H1 (cell line): Measurements from ENCODE around the gene SLC5A10. TPM values are rescaled to one million over a fixed set of nuclear protein-coding genes. Genes with fewer than 3 reads are reported as not detected.

Source experiments
- CTCF ChIA-PET: fragments of 300-600 bp; sonication (Branson Sonifier 250); formaldehyde crosslinking; loops from one replicate; lab custom pipeline; 2021; ENCODE audit not compliant: partially characterized antibody; lab: Charles Lee
- POLR2A ChIA-PET: fragments of 300-600 bp; sonication (Branson Sonifier 250); formaldehyde crosslinking; loops from one replicate; lab custom pipeline; 2021; ENCODE audit warnings: inconsistent platforms; ENCODE audit not compliant: partially characterized antibody; lab: Charles Lee
- DNase-seq, 2 experiments: peaks; one replicate each; pipeline versions ENCODE4 v3.0.0 to v3.0.0-alpha.2; 2010 to 2022; ENCODE audit warnings: low spot score in 2 of 2, low read depth in 1 of 2, mixed read lengths in 1 of 2
- FAIRE-seq: peaks from 2 replicates; lab custom pipeline; 2011; peaks lifted over from hg19 to GRCh38; lab: Jason Lieb, UNC
- H2AFZ ChIP-seq: 2 replicates; pipeline ENCODE4 v1.8.1; 2012; ENCODE audit warnings: low read length, inconsistent platforms
- H2AK5ac ChIP-seq: 2 replicates; pipeline ENCODE4 v1.6.1; 2013; ENCODE audit warnings: low read depth, low read length
- H2BK120ac ChIP-seq: replicated peaks from 2 replicates; pipeline ENCODE3; 2013; ENCODE audit warnings: low read depth, low read length, inconsistent platforms
- H2BK12ac ChIP-seq: 2 replicates; pipeline ENCODE4 v1.6.1; 2013; ENCODE audit warnings: low read depth, low read length
- H2BK15ac ChIP-seq: 2 replicates; pipeline ENCODE4 v1.6.1; 2013; ENCODE audit warnings: low read length
- H2BK20ac ChIP-seq: 2 replicates; pipeline ENCODE4 v1.6.1; 2013; ENCODE audit warnings: low read length
- H2BK5ac ChIP-seq: 2 replicates; pipeline ENCODE4 v1.6.1; 2013; ENCODE audit warnings: low read depth, low read length
- H3K14ac ChIP-seq: 2 replicates; pipeline ENCODE4 v1.6.1; 2013; ENCODE audit warnings: inconsistent platforms; ENCODE audit not compliant: insufficient read length
- H3K18ac ChIP-seq: 2 replicates; pipeline ENCODE4 v1.6.1; 2013; ENCODE audit warnings: low read length; ENCODE audit errors: extremely low read depth
- H3K23ac ChIP-seq: 2 replicates; pipeline ENCODE4 v1.6.1; 2013; ENCODE audit warnings: inconsistent platforms; ENCODE audit not compliant: insufficient read length
- H3K23me2 ChIP-seq: 2 replicates; pipeline ENCODE4 v1.6.1; 2013; ENCODE audit warnings: low read depth, low read length
- H3K27ac ChIP-seq: 2 replicates; pipeline ENCODE4 v1.6.1; 2011; ENCODE audit warnings: low read depth, low read length, inconsistent platforms
- H3K27me3 ChIP-seq, 4 experiments: replicated peaks in 1 of 4; 1 replicate in 1 of 4; 2 replicates in 3 of 4; pipeline versions ENCODE4 v1.6.1 to v1.8.1; 2011 to 2013; ENCODE audit warnings: low read length in 3 of 4, mild to moderate bottlenecking in 3 of 4, inconsistent platforms in 2 of 4, mixed read lengths in 2 of 4, moderate library complexity in 1 of 4; ENCODE audit not compliant: control insufficient read depth in 3 of 4, insufficient read depth in 3 of 4; ENCODE audit errors: extremely low read depth in 1 of 4
- H3K36me3 ChIP-seq, 4 experiments: 2 replicates each; pipeline versions ENCODE4 v1.6.1 to v1.8.1; 2011 to 2013; ENCODE audit warnings: mild to moderate bottlenecking in 4 of 4, low read length in 3 of 4, moderate library complexity in 2 of 4, control low read depth in 1 of 4, inconsistent platforms in 1 of 4; ENCODE audit not compliant: insufficient read depth in 4 of 4, control insufficient read depth in 2 of 4
- H3K4ac ChIP-seq: replicated peaks from 2 replicates; pipeline ENCODE3; 2013; ENCODE audit warnings: low read length, low read depth, mixed read lengths, inconsistent platforms; ENCODE audit not compliant: insufficient read length
- H3K4me1 ChIP-seq, 4 experiments: replicated peaks in 1 of 4; 1 replicate in 1 of 4; 2 replicates in 3 of 4; pipeline versions ENCODE4 v1.6.1 to v1.8.1; 2011 to 2013; ENCODE audit warnings: low read length in 3 of 4, inconsistent platforms in 2 of 4, mixed read lengths in 1 of 4; ENCODE audit not compliant: insufficient read depth in 4 of 4, control insufficient read depth in 3 of 4
- H3K4me2 ChIP-seq, 2 experiments: 2 replicates each; pipeline versions ENCODE4 v1.6.1 to v1.8.1; 2011 to 2013; ENCODE audit warnings: low read depth in 2 of 2, low read length in 2 of 2, control low read depth in 1 of 2, inconsistent platforms in 1 of 2, mild to moderate bottlenecking in 1 of 2; ENCODE audit not compliant: insufficient read depth in 1 of 2
- H3K4me3 ChIP-seq, 4 experiments: fragments of 200-600, 300-600 bp in 1 of 4; sonication (generic), shearing (Covaris generic), sonication (Bioruptor Twin) in 1 of 4; 2 replicates each; pipeline versions ENCODE4 v1.5.1 to v1.8.1; 2011 to 2016; ENCODE audit warnings: low read length in 4 of 4, low read depth in 3 of 4, control low read depth in 2 of 4, inconsistent platforms in 2 of 4, mild to moderate bottlenecking in 2 of 4, mixed read lengths in 1 of 4, moderate library complexity in 1 of 4; ENCODE audit not compliant: insufficient read depth in 2 of 4; ENCODE audit errors: extremely low read depth in 1 of 4
- H3K56ac ChIP-seq: replicated peaks from 2 replicates; pipeline ENCODE3; 2013; ENCODE audit warnings: low read depth, mild to moderate bottlenecking, mixed read lengths, low read length, inconsistent platforms; ENCODE audit not compliant: insufficient read length
- H3K79me1 ChIP-seq: 2 replicates; pipeline ENCODE4 v1.6.1; 2013; ENCODE audit warnings: low read depth, low read length, control low read depth
- H3K79me2 ChIP-seq, 2 experiments: 2 replicates each; pipeline versions ENCODE4 v1.6.1 to v1.8.1; 2012 to 2013; ENCODE audit warnings: low read length in 2 of 2, mild to moderate bottlenecking in 2 of 2, inconsistent platforms in 1 of 2; ENCODE audit not compliant: insufficient read depth in 2 of 2, control insufficient read depth in 1 of 2
- H3K9ac ChIP-seq, 4 experiments: replicated peaks in 1 of 4; 1 replicate in 1 of 4; 2 replicates in 3 of 4; pipeline versions ENCODE4 v1.6.1 to v1.8.1; 2011 to 2013; ENCODE audit warnings: low read depth in 3 of 4, low read length in 3 of 4, control low read depth in 2 of 4, mild to moderate bottlenecking in 2 of 4, moderate library complexity in 2 of 4, inconsistent platforms in 1 of 4; ENCODE audit errors: extremely low read depth in 1 of 4
- H3K9me3 ChIP-seq, 2 experiments: 2 replicates each; pipeline versions ENCODE4 v1.6.1 to v1.8.1; 2012 to 2013; ENCODE audit warnings: mild to moderate bottlenecking in 2 of 2, moderate library complexity in 2 of 2, control low read depth in 1 of 2, inconsistent platforms in 1 of 2, low read depth in 1 of 2, low read length in 1 of 2, mixed read lengths in 1 of 2; ENCODE audit not compliant: insufficient read depth in 2 of 2
- H4K20me1 ChIP-seq, 2 experiments: replicated peaks in 1 of 2; 2 replicates each; pipeline versions ENCODE3 to v1.8.1; 2011 to 2013; ENCODE audit warnings: inconsistent platforms in 2 of 2, low read length in 2 of 2, mild to moderate bottlenecking in 1 of 2; ENCODE audit not compliant: insufficient read depth in 2 of 2, control insufficient read depth in 1 of 2
- H4K5ac ChIP-seq: 2 replicates; pipeline ENCODE4 v1.6.1; 2013; ENCODE audit warnings: low read length, low read depth, mixed read lengths, inconsistent platforms; ENCODE audit not compliant: insufficient read length
- H4K8ac ChIP-seq: 2 replicates; pipeline ENCODE4 v1.8.0; 2013; ENCODE audit warnings: mild to moderate bottlenecking, moderate library complexity, low read length, inconsistent platforms; ENCODE audit not compliant: insufficient read depth; ENCODE audit errors: extremely low read depth
- H4K91ac ChIP-seq: replicated peaks from 2 replicates; pipeline ENCODE3; 2013; ENCODE audit warnings: low read length, mixed read lengths, inconsistent platforms; ENCODE audit not compliant: insufficient read length
- CHD1 ChIP-seq: IDR thresholded peaks from 2 replicates; pipeline ENCODE4 v1.6.1; 2012; ENCODE audit warnings: low read depth, low read length, improper control_type of control experiment
- RAD21 ChIP-seq, 2 experiments: IDR thresholded peaks in 1 of 2; conservative IDR thresholded peaks in 1 of 2; 2 replicates each; pipeline ENCODE4 v1.6.1; 2011; ENCODE audit warnings: low read depth in 2 of 2, low read length in 2 of 2, improper control_type of control experiment in 1 of 2, inconsistent platforms in 1 of 2, mild to moderate bottlenecking in 1 of 2, moderate library complexity in 1 of 2
- WGBS, 2 experiments: shearing (Covaris generic) in 1 of 2; methylation state at CpG; one replicate each; pipeline versions ENCODE4 v1.1.6 to v1.1.7; 2013 to 2015; ENCODE audit warnings: low lambda C conversion rate in 2 of 2, mixed read lengths in 2 of 2, inconsistent platforms in 1 of 2, low coverage in 1 of 2, missing lambda C conversion rate in 1 of 2; ENCODE audit not compliant: insufficient replicate concordance in 2 of 2, insufficient coverage in 1 of 2, insufficient read length in 1 of 2; ENCODE audit errors: extremely low coverage in 1 of 2, missing lambda C conversion rate in 1 of 2; 5-methylcytosine and 5-hydroxymethylcytosine counted together
- polyA plus RNA-seq, 7 experiments: library from polyadenylated mRNA; depleted of rRNA in 3 of 7; stranded (reverse) in 5 of 7; unstranded in 2 of 7; fragments of >200 nt in 5 of 7; fragments of 200-250 nt in 2 of 7; gene quantifications; 1 replicate in 5 of 7; 2 replicates in 1 of 7; 4 replicates in 1 of 7; pipeline versions ENCODE4 v1.2.1 to v1.2.3, GENCODE V29; 2011 to 2013; ENCODE audit warnings: missing spikeins in 2 of 7, mixed read lengths in 2 of 7
- total RNA-seq: library from RNA; stranded (reverse); fragmentation: NEBNext Ultra II Directional; extraction: Animal tissue kit (Norgen Biotek cat#: 25700); gene quantifications from 2 replicates; pipeline ENCODE4 v1.2.1, GENCODE V29; 2021
- TF ChIP-seq, protein P1 (sequence below), 3 experiments: IDR thresholded peaks; 1 replicate in 2 of 3; 2 replicates in 1 of 3; pipeline versions ENCODE4 v1.5.1 to v1.6.1; 2011; ENCODE audit warnings: low read length in 3 of 3, mild to moderate bottlenecking in 3 of 3, inconsistent platforms in 2 of 3, low read depth in 1 of 3, moderate library complexity in 1 of 3; ENCODE audit not compliant: insufficient read depth in 1 of 3; ENCODE audit errors: control extremely low read depth in 1 of 3

SLC5A10 gene
- total and polyA plus RNA-seq, 2 of the 8 experiments (the other 6 are each of a cell fraction or from before 2014, with no cell fraction given), result 0.05 to 0.11 TPM

DNA sequence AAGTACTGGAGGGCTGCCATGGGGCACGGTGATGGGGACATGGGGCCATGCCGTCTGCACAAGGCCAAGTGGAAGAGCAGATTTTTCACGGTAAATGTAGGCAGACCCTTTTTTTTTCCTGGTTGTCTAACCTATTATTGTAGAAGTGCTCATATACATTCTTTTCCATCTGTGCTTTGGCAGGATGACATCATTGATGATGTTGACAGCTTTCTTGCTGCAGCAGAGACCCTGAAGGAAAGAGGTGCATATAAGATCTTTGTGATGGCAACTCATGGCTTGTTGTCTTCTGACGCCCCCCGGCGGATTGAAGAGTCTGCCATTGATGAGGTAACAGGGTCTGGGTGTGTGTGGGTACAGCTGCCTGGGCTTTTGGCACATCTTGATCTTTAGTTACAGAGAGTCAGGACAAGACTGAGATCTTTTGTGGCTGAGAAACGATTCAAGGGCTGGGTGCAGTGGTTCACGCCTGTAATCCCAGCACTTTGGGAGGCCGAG, 23.3 kb upstream of the SLC5A10 start:
- Histone ChIP-seq H4K91ac (no peak overlapping the region), H3K4me2 (no peak overlapping the region), H3K4me1 (no peaks in the 10 kb centered on the region)
- 86% methylated on average over 9 of the region's 9 CpGs; no CpG with 5 or more reads in 1 of the 2 experiments for WGBS, 2 experiments
- CTCF ChIA-PET, result interaction anchor here (1.1 kb wide), 1 partner anchor 33 kb away, joined by 3 read pairs; no protein-coding TSS in a partner anchor
- TF ChIP-seq CHD1, result no peak
- TF ChIP-seq, protein P1, sequence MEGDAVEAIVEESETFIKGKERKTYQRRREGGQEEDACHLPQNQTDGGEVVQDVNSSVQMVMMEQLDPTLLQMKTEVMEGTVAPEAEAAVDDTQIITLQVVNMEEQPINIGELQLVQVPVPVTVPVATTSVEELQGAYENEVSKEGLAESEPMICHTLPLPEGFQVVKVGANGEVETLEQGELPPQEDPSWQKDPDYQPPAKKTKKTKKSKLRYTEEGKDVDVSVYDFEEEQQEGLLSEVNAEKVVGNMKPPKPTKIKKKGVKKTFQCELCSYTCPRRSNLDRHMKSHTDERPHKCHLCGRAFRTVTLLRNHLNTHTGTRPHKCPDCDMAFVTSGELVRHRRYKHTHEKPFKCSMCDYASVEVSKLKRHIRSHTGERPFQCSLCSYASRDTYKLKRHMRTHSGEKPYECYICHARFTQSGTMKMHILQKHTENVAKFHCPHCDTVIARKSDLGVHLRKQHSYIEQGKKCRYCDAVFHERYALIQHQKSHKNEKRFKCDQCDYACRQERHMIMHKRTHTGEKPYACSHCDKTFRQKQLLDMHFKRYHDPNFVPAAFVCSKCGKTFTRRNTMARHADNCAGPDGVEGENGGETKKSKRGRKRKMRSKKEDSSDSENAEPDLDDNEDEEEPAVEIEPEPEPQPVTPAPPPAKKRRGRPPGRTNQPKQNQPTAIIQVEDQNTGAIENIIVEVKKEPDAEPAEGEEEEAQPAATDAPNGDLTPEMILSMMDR (IDR thresholded peaks at IDR 0.05; ENCODE audit: control extremely low read depth in 1 of 3, insufficient read depth in 1 of 3, low read depth in 1 of 3, low read length in 3 of 3), result 0 out of 4 replicates have a peak, but pooled peaks of 1 of the 3 experiments have one; percentile 12
- peak in 1 of 2 experiments; percentile 41; a peak in 3 of 4 replicates for TF ChIP-seq RAD21 (IDR thresholded peaks at IDR 0.05 in 1 of 2, conservative IDR thresholded peaks at IDR 0.05 in 1 of 2; ENCODE audit: low read depth in 2 of 2, low read length in 2 of 2)
- TF ChIP-seq, all 59 proteins: peak for 2
- Histone ChIP-seq H2AFZ (no peak overlapping the region), H3K14ac (no peak overlapping the region), H2BK12ac (no peak overlapping the region), H3K9me3 (no peaks in the 10 kb centered on the region), H3K4ac (no peak overlapping the region), H2BK120ac (no peak overlapping the region), H3K56ac (no peak overlapping the region), H2AK5ac (no peak overlapping the region), H2BK15ac (no peak overlapping the region), H3K9ac (no peak overlapping the region), H3K27me3 (no peaks in the 10 kb centered on the region), H2BK5ac (no peak overlapping the region), H3K4me3 (no peak overlapping the region), H3K79me2 (no peaks in the 10 kb centered on the region), H4K5ac (no peak overlapping the region), H4K8ac (no peak overlapping the region), H3K23me2 (no peaks in the 10 kb centered on the region; the same call in 1 of the 2 replicates), H4K20me1 (no peaks in the 10 kb centered on the region), H3K27ac (no peak overlapping the region), H3K18ac (no peak overlapping the region), H3K36me3 (peaks cover 3 to 21% (median 16%) of the 10 kb centered on the region in 4 experiments; a peak in 5 of 8 replicates), H3K23ac (no peak overlapping the region), H2BK20ac (no peak overlapping the region), H3K79me1 (no peaks in the 10 kb centered on the region)
- POLR2A ChIA-PET, result no interaction called here
- DNase-seq (no peak), FAIRE-seq (no peak)
